ENCODE data around the gene DNAH6. TPM values are rescaled to one million over a fixed set of nuclear protein-coding genes. Genes with fewer than 3 reads are reported as not detected.
"Not testable (repeated sequence)": the region's sequence is repeated elsewhere in the genome, so short reads cannot be mapped to it uniquely, and the experiment has no call there.

DNAH6 gene
- total and polyA plus RNA-seq, 2 experiments from 2014 or later: 0.11 TPM; not detected in 1

DNA sequence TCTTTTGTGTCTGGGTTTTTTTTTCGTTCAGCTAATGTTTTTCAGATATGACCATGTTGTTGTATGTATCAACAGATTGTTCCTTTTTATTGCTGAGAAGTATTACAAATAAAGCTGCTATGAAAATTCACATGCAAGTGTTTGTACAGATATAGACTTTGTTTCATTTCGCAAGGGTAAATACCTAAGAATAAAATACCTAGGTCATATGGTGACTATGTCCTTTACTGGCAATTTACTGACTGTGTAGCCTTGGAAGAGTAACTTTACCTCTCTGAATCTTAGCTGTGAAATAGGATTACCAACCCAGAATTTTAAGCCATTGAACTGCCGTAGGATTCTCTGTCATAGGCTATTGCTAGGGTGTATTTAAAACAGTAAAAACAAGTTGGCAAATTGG, 19.0 kb upstream of the DNAH6 start:
- Histone ChIP-seq H3K36me3 (ENCODE audit: low read depth) (no peaks in the 10 kb centered on the region), H3F3A (ENCODE audit: insufficient read depth) (peaks cover 20% of the 10 kb centered on the region), H4K20me1 (ENCODE audit: insufficient read depth) (no peaks in the 10 kb centered on the region), H3K9me3 (ENCODE audit: low read depth) (no peaks in the 10 kb centered on the region), H3K4me1 (ENCODE audit: insufficient read depth) (peaks cover 23% of the 10 kb centered on the region), H3K4me3 (no peak overlapping the region), H3K27me3 (replicated peaks; ENCODE audit: insufficient read depth) (no peaks in the 10 kb centered on the region), H3K79me2 (ENCODE audit: insufficient read depth) (no peaks in the 10 kb centered on the region), H3K4me2 (ENCODE audit: unreplicated experiment) (no peak overlapping the region), H3K9me2 (ENCODE audit: insufficient read depth) (no peaks in the 10 kb centered on the region), H3K27ac (no peak overlapping the region), H2AFZ (no peak overlapping the region), H3K9ac (no peak overlapping the region)
- WGBS, 2 experiments (ENCODE audit: low coverage in 1 of 2, low lambda C conversion rate in 2 of 2, missing lambda C conversion rate in 2 of 2): 88 to 90% methylated on average over 3 of the region's 3 CpGs
- in situ Hi-C loops (cut with MboI): loop anchor here (10.0 to 25.0 kb wide), 2 partner anchors 378 to 790 kb away; no protein-coding TSS in a partner anchor
- no peak for DNase-seq
- no peak for TF ChIP-seq EZH2phosphoT487 (IDR thresholded peaks at IDR 0.05; ENCODE audit: insufficient read depth, low read depth)
- TF ChIP-seq EZH2 (IDR thresholded peaks at IDR 0.05; ENCODE audit: insufficient read depth, poor library complexity, severe bottlenecking): no peak

DNA sequence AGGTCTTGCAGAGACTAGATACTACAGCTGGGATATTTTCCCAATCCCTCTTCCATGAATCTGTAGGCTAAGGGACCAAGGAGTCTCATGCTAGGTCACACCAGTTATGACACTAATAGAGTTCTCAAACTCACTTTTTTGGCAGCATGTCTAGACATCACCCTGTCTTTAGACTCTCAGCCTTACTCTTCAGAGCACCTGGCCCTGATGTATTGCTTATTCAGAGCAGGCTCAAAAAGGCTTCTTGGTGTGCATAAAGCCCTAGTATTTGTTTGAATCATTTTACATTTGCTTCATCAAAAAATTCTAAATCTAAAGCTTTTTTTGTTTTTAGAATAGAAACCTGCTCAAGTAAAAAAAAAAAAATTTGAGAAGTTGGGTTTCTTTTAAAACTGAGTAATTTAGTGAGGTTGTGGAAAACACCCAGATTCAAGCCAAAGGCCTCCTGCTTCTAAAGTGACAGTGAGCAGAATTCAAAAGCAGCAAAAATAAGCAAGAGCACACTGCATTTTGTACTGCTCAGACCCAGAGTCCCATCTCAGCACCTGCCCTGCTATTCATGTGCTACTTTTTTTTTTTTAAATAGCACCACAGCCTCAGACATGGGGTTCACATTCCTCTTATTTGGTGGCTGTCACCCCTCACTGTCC, 18.0 kb upstream of the DNAH6 start:
- H3K4me3 ChIP-seq: no peak overlapping the region
- H3K79me2 ChIP-seq (ENCODE audit: insufficient read depth): no peaks in the 10 kb centered on the region
- in situ Hi-C loops (cut with MboI): loop anchor here (10.0 to 25.0 kb wide), 2 partner anchors 377 to 789 kb away; no protein-coding TSS in a partner anchor
- no peaks in the 10 kb centered on the region for H3K36me3 ChIP-seq (ENCODE audit: low read depth)
- H3K27me3 ChIP-seq (replicated peaks; ENCODE audit: insufficient read depth): no peaks in the 10 kb centered on the region
- no peak for TF ChIP-seq EZH2phosphoT487 (IDR thresholded peaks at IDR 0.05; ENCODE audit: insufficient read depth, low read depth)
- TF ChIP-seq EZH2 (IDR thresholded peaks at IDR 0.05; ENCODE audit: insufficient read depth, poor library complexity, severe bottlenecking): no peak
- no peak overlapping the region for H3K4me2 ChIP-seq (ENCODE audit: unreplicated experiment)
- no peaks in the 10 kb centered on the region for H3K9me3 ChIP-seq (ENCODE audit: low read depth)
- no peak for DNase-seq
- H3K9ac ChIP-seq: no peak overlapping the region
- H3K27ac ChIP-seq: no peak overlapping the region
- peaks cover 18% of the 10 kb centered on the region for H3F3A ChIP-seq (ENCODE audit: insufficient read depth)
- no peaks in the 10 kb centered on the region for H3K9me2 ChIP-seq (ENCODE audit: insufficient read depth)
- no peaks in the 10 kb centered on the region for H4K20me1 ChIP-seq (ENCODE audit: insufficient read depth)
- H3K4me1 ChIP-seq (ENCODE audit: insufficient read depth): peaks cover 14% of the 10 kb centered on the region
- no peak overlapping the region for H2AFZ ChIP-seq

DNA sequence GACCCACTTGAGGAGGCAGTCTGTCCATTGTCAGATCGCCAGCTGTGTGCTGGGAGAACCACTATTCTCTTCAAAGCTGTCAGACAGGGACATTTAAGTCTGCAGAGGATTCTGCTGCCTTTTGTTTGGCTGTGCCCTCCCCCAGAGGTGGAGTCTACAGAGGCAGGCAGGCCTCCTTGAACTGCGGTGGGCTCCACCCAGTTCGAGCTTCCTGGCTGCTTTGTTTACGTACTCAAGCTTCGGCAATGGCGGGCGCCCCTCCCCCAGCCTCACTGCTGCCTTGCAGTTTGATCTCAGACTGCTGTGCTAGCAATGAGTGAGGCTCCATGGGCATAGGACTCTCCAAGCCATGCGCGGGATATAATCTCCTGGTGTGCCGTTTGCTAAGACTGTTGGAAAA, 5.3 kb upstream of the DNAH6 start:
- in situ Hi-C loops (cut with MboI); H3K27me3 ChIP-seq (replicated peaks; ENCODE audit: insufficient read depth): not testable (repeated sequence)
- 78 to 81% methylated on average over 9 to 10 of the region's 10 CpGs for WGBS, 2 experiments (ENCODE audit: low coverage in 1 of 2, low lambda C conversion rate in 2 of 2, missing lambda C conversion rate in 2 of 2)

DNA sequence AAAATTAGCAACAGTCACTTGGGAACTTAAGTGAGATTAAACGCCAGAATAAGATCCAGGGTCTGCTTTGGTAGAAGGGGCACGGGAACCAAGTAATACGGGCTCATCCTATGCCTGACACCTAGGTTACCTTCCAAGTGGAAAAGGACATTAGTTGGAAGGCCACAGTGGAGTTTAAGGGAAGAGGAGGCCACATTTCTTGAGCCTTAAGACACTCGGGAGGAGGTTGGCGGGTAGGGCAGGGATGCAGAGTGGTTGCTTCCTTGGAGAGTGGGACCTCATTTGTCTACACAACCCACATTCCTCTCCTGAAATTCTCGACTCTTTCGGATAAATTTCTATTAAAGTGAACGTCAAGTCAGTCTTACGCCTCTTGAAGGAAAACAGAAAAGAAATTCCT, 510 bp upstream of the DNAH6 start:
- peaks cover 6% of the 10 kb centered on the region; the same call in 1 of the 2 replicates for H3K27me3 ChIP-seq (replicated peaks; ENCODE audit: insufficient read depth)
- H3K9me3 ChIP-seq (ENCODE audit: low read depth): no peaks in the 10 kb centered on the region
- no peaks in the 10 kb centered on the region for H3K9me2 ChIP-seq (ENCODE audit: insufficient read depth)
- H3K27ac ChIP-seq: 0 out of 2 replicates have a peak overlapping the region, but pooled peaks have one; percentile 31
- no peaks in the 10 kb centered on the region for H3K79me2 ChIP-seq (ENCODE audit: insufficient read depth)
- no peak for TF ChIP-seq EZH2phosphoT487 (IDR thresholded peaks at IDR 0.05; ENCODE audit: insufficient read depth, low read depth)
- no peak for TF ChIP-seq EZH2 (IDR thresholded peaks at IDR 0.05; ENCODE audit: insufficient read depth, poor library complexity, severe bottlenecking)
- no peaks in the 10 kb centered on the region for H3K36me3 ChIP-seq (ENCODE audit: low read depth)
- peak overlapping the region; percentile 97 for H3K4me3 ChIP-seq
- H3K4me2 ChIP-seq (ENCODE audit: unreplicated experiment): peak overlapping the region; percentile 99
- no peaks in the 10 kb centered on the region for H3F3A ChIP-seq (ENCODE audit: insufficient read depth)
- no peaks in the 10 kb centered on the region for H4K20me1 ChIP-seq (ENCODE audit: insufficient read depth)
- H2AFZ ChIP-seq: peak overlapping the region; percentile 99
- H3K4me1 ChIP-seq (ENCODE audit: insufficient read depth): no peaks in the 10 kb centered on the region
- DNase-seq: no peak
- in situ Hi-C loops (cut with MboI): no loop called here
- WGBS, 2 experiments (ENCODE audit: low coverage in 1 of 2, low lambda C conversion rate in 2 of 2, missing lambda C conversion rate in 2 of 2): 60 to 61% methylated on average over 9 of the region's 9 CpGs
- H3K9ac ChIP-seq: peak overlapping the region; percentile 92

More for the DNA sequence above, 5.3 kb upstream of the DNAH6 start:
- H3K9ac ChIP-seq; H3K4me2 ChIP-seq (ENCODE audit: unreplicated experiment); H3K4me1 ChIP-seq (ENCODE audit: insufficient read depth); H3K27ac ChIP-seq; H3F3A ChIP-seq (ENCODE audit: insufficient read depth); H3K9me3 ChIP-seq (ENCODE audit: low read depth); H2AFZ ChIP-seq; DNase-seq; H3K36me3 ChIP-seq (ENCODE audit: low read depth); H3K9me2 ChIP-seq (ENCODE audit: insufficient read depth); H4K20me1 ChIP-seq (ENCODE audit: insufficient read depth); H3K79me2 ChIP-seq (ENCODE audit: insufficient read depth); H3K4me3 ChIP-seq: not testable (repeated sequence)

Measured in GM23248 (cell line).